BE2C (cell line): ENCODE data around the gene ACE.

Experiments
- DNase-seq: peaks from one replicate; pipeline ENCODE4 v3.0.0-alpha.2; 2020
- H3K27me3 ChIP-seq: fragments of 250-450 bp; sonication (Bioruptor Pico); 2 replicates; pipeline ENCODE4 v1.5.1; 2020; ENCODE audit warnings: mild to moderate bottlenecking
- H3K36me3 ChIP-seq: fragments of 250-450 bp; sonication (Bioruptor Pico); 2 replicates; pipeline ENCODE4 v1.5.1; 2020; ENCODE audit warnings: mild to moderate bottlenecking
- H3K4me1 ChIP-seq: fragments of 250-450 bp; sonication (Bioruptor Pico); 2 replicates; pipeline ENCODE4 v1.5.1; 2020
- H3K4me3 ChIP-seq: 2 replicates; pipeline ENCODE4 v1.5.1; 2011; ENCODE audit warnings: low read depth, low read length
- H3K9me3 ChIP-seq: fragments of 250-450 bp; sonication (Bioruptor Pico); 2 replicates; pipeline ENCODE4 v1.5.1; 2020
- TF ChIP-seq, protein P1 (sequence below): IDR thresholded peaks from 2 replicates; pipeline ENCODE4 v1.5.1; 2012; ENCODE audit warnings: mild to moderate bottlenecking, low read depth, low read length

The ACE gene

DNA sequence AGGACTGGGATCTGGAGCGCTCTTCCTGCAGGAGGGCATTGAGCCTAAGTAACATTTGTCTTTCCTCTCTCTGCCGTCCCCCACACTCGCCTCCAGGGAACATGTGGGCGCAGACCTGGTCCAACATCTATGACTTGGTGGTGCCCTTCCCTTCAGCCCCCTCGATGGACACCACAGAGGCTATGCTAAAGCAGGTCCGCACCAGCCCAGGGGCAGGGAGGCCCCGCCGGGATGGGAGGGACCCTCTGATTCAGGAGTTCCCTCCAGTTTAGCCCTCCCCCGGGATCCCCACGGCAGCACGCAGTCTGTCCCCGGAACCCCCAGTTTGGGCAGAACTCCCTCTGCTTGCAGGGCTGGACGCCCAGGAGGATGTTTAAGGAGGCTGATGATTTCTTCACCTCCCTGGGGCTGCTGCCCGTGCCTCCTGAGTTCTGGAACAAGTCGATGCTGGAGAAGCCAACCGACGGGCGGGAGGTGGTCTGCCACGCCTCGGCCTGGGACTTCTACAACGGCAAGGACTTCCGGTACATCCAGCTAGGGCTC is 14.1 kb downstream of the ACE start:
- no peak overlapping the region for H3K4me3 ChIP-seq
- H3K9me3 ChIP-seq = no peaks in the 10 kb centered on the region
- peaks cover 3% of the 10 kb centered on the region for H3K4me1 ChIP-seq
- no peaks in the 10 kb centered on the region for H3K27me3 ChIP-seq
- no peak for DNase-seq
- peaks cover 95% of the 10 kb centered on the region for H3K36me3 ChIP-seq
- TF ChIP-seq, protein P1, sequence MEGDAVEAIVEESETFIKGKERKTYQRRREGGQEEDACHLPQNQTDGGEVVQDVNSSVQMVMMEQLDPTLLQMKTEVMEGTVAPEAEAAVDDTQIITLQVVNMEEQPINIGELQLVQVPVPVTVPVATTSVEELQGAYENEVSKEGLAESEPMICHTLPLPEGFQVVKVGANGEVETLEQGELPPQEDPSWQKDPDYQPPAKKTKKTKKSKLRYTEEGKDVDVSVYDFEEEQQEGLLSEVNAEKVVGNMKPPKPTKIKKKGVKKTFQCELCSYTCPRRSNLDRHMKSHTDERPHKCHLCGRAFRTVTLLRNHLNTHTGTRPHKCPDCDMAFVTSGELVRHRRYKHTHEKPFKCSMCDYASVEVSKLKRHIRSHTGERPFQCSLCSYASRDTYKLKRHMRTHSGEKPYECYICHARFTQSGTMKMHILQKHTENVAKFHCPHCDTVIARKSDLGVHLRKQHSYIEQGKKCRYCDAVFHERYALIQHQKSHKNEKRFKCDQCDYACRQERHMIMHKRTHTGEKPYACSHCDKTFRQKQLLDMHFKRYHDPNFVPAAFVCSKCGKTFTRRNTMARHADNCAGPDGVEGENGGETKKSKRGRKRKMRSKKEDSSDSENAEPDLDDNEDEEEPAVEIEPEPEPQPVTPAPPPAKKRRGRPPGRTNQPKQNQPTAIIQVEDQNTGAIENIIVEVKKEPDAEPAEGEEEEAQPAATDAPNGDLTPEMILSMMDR = no peak

DNA sequence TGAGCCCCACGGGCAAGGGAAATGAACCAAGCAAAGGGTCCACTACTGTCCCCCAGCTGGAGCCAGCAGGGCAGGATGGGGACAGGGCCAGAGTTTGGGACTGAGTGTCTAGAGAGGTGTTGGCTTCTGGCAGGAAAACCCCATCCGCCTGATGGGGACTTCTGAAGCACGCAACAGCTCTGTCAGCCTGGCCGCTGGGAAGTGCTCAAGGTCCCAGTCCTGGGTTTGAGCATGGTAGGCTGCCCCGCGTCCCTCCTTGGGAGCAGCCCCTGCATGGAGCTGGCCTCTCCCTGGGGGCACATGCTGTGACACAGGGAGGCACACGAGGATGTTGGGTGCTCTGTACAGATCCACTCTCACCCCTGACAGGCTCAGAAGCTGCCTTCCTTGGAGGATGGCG is 14.6 kb downstream of the ACE start:
- Histone ChIP-seq H3K36me3 (peaks cover 95% of the 10 kb centered on the region), H3K4me3 (no peak overlapping the region), H3K4me1 (peaks cover 8% of the 10 kb centered on the region), H3K9me3 (no peaks in the 10 kb centered on the region), H3K27me3 (no peaks in the 10 kb centered on the region)
- TF ChIP-seq, protein P1 = no peak
- no peak for DNase-seq

DNA sequence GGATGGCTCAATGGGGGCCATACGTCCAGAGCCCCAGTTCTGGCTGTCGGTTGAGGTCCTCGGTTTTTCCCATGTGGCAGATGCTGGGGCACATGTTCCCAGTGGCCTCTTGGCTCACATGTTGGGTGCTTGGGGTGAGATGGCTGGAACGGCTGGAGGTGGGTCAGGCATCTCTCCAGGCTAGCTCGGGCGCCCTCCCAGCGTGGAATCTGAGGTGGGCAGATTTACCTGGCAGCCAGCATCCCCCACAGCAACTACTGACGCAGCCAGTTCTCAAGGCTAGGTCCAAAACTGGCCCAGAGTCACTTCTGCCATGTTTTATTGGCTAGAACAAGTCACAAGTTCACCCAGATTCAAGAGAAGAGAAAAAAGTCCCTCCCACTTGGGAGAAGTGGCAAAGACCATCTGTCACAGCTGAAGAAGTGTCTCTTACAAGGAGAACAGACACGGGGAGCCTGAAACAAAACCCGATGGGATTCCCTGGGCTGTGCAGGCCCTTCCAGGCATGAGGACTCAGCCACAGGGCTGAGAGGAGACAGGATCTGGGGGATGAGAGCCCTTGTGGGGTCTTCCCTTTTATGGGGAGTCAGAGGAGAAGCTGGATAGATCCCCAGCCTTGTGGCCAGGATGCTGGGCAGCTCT is 15.2 kb downstream of the ACE start:
- Histone ChIP-seq H3K27me3 (no peaks in the 10 kb centered on the region), H3K4me1 (peaks cover 12% of the 10 kb centered on the region), H3K36me3 (peaks cover 93% of the 10 kb centered on the region), H3K9me3 (no peaks in the 10 kb centered on the region), H3K4me3 (no peak overlapping the region)
- TF ChIP-seq, protein P1 = no peak
- no peak for DNase-seq

DNA sequence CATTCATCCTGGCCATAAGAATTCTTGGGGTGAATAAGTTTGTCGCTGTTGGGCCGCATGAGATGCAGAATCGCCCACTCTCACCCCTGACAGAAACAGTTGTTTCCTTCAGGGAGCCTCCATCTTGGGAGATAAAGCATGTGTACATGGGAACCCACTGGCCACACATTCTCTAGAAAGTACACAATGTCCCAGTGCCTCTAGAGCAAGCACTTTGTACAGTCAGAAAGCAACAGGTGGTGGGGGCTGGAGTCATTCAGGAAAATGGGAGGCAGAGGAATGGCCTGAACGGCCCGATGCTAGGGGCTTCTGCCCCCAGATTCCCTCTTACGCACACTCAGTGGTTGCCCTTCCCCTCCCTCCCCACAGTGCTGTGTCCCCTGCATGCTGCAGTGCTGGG is 16.1 kb downstream of the ACE start:
- Histone ChIP-seq H3K4me3 (no peak overlapping the region), H3K9me3 (no peaks in the 10 kb centered on the region), H3K4me1 (peaks cover 20% of the 10 kb centered on the region), H3K36me3 (peaks cover 89% of the 10 kb centered on the region), H3K27me3 (no peaks in the 10 kb centered on the region)
- no peak for DNase-seq
- TF ChIP-seq, protein P1 = no peak

DNA sequence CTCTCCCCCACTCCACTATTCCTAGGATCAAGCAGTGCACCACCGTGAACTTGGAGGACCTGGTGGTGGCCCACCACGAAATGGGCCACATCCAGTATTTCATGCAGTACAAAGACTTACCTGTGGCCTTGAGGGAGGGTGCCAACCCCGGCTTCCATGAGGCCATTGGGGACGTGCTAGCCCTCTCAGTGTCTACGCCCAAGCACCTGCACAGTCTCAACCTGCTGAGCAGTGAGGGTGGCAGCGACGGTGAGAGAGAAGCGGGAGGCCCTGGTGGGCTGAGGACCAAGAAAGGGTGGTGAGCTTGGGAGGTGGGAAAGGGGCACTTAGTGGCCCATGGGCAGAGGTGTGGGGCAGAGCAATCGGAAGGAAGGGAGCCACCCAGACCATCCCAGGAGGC is 16.6 kb downstream of the ACE start:
- H3K36me3 ChIP-seq = peaks cover 87% of the 10 kb centered on the region
- no peaks in the 10 kb centered on the region for H3K27me3 ChIP-seq
- H3K4me3 ChIP-seq = no peak overlapping the region
- H3K4me1 ChIP-seq = peaks cover 21% of the 10 kb centered on the region
- TF ChIP-seq, protein P1 = no peak
- no peak for DNase-seq
- no peaks in the 10 kb centered on the region for H3K9me3 ChIP-seq

DNA sequence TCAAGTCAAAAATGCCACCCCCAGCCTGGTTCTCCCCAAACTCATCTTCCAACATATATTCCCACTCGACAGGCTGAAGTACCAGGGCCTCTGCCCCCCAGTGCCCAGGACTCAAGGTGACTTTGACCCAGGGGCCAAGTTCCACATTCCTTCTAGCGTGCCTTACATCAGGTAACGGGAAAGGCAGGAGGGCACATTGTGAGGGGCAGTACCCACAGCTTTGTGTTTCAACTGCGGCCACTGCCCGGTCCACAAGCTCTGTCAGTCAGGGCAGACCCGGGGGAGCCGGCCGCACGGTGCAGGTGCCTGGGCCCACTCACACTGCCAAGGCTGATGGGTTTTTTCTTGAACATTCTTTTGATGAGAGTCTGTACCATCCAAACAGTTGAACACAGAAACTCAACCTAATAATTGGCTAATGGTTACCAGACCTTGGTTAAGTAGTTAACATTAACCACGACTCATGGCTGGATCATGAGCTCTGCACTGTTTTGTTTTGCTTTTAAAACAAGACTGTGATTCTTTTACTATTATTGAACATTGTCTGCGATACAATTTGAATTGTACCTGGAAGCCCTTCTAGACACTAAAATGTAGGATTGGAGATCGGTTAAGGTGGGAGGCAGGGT is 17.6 kb downstream of the ACE start:
- no peak for DNase-seq
- no peaks in the 10 kb centered on the region for H3K9me3 ChIP-seq
- TF ChIP-seq, protein P1 = no peak

More for the DNA sequence above, 17.6 kb downstream of the ACE start:
- Histone ChIP-seq H3K4me3 (no peak overlapping the region), H3K4me1 (peaks cover 21% of the 10 kb centered on the region), H3K36me3 (peaks cover 77% of the 10 kb centered on the region), H3K27me3 (no peaks in the 10 kb centered on the region)
